Thymus (tissue), 11 donors: ENCODE measurements around the gene DAAM1. TPM values are rescaled to one million over a fixed set of nuclear protein-coding genes. Genes with fewer than 3 reads are reported as not detected.

ENCODE experiments used
- DNase-seq, 9 donors: peaks; one replicate each; pipeline ENCODE4 v3.0.0-alpha.2; 2013; ENCODE audit warnings: low spot score in 9 of 9, low read depth in 6 of 9, missing footprints in 1 of 9
- H3K27ac ChIP-seq, 2 donors: one replicate each; pipeline ENCODE4 v1.5.1; 2013; ENCODE audit warnings: control low read depth in 1 of 2, low read depth in 1 of 2, low read length in 1 of 2, mild to moderate bottlenecking in 1 of 2, moderate library complexity in 1 of 2
- H3K27me3 ChIP-seq, 2 donors: one replicate each; pipeline ENCODE4 v1.5.1; 2013; ENCODE audit warnings: low read length in 1 of 2; ENCODE audit not compliant: control insufficient read depth in 2 of 2, insufficient read depth in 1 of 2
- H3K36me3 ChIP-seq, 2 donors: one replicate each; pipeline ENCODE4 v1.5.1; 2013; ENCODE audit warnings: low read length in 1 of 2, mild to moderate bottlenecking in 1 of 2, moderate library complexity in 1 of 2; ENCODE audit not compliant: control insufficient read depth in 2 of 2, insufficient read depth in 2 of 2
- H3K4me1 ChIP-seq, 2 donors: one replicate each; pipeline ENCODE4 v1.5.1; 2013; ENCODE audit warnings: low read length in 2 of 2; ENCODE audit not compliant: control insufficient read depth in 2 of 2, insufficient read depth in 2 of 2
- H3K4me3 ChIP-seq, 2 donors: one replicate each; pipeline ENCODE4 v1.5.1; 2013; ENCODE audit warnings: low read length in 2 of 2, control low read depth in 1 of 2, mild to moderate bottlenecking in 1 of 2
- H3K9me3 ChIP-seq, 2 donors: one replicate each; pipeline ENCODE4 v1.5.1; 2013; ENCODE audit warnings: low read length in 1 of 2, mild to moderate bottlenecking in 1 of 2; ENCODE audit not compliant: control insufficient read depth in 2 of 2, insufficient read depth in 1 of 2
- WGBS: extraction: QIAGEN DNeasy Blood & Tissue Kit; methylation state at CpG from one replicate; pipeline ENCODE4 v1.1.7; 2013; 5-methylcytosine and 5-hydroxymethylcytosine counted together
- polyA plus RNA-seq: library from polyadenylated mRNA; stranded (reverse); fragments of 200-250 nt; gene quantifications from one replicate; pipeline ENCODE4 v1.2.3, GENCODE V29; 2013
- total RNA-seq: library from RNA; stranded (reverse); fragments of 120-200 nt; gene quantifications from one replicate; pipeline ENCODE4 v1.2.4, GENCODE V29; 2013
- donor health status: healthy.

Gene DAAM1
- total and polyA plus RNA-seq, 2 donors, result 8.9 to 11.3 TPM

GRCh38 chr14:59253527-59253926 is 65.1 kb downstream of the DAAM1 start:
- Histone ChIP-seq H3K36me3 (no peaks in the 10 kb centered on the region), H3K27ac (no peak overlapping the region), H3K4me3 (no peak overlapping the region), H3K9me3 (no peaks in the 10 kb centered on the region), H3K27me3 (no peaks in the 10 kb centered on the region), H3K4me1 (no peaks in the 10 kb centered on the region)
- DNase-seq, result no peak

GRCh38 chr14:59254146-59254910 is 65.9 kb downstream of the DAAM1 start:
- Histone ChIP-seq H3K4me1 (no peaks in the 10 kb centered on the region), H3K9me3 (no peaks in the 10 kb centered on the region), H3K27me3 (no peaks in the 10 kb centered on the region), H3K4me3 (no peak overlapping the region), H3K27ac (no peak overlapping the region), H3K36me3 (no peaks in the 10 kb centered on the region)
- no peak for DNase-seq
- WGBS, result 87% methylated on average over 7 of the region's 7 CpGs

GRCh38 chr14:59254911-59255545 is 66.6 kb downstream of the DAAM1 start:
- H3K4me3 ChIP-seq, result no peak overlapping the region
- H3K27me3 ChIP-seq, result no peaks in the 10 kb centered on the region
- no peaks in the 10 kb centered on the region for H3K9me3 ChIP-seq
- no peak for DNase-seq
- no peaks in the 10 kb centered on the region for H3K4me1 ChIP-seq
- WGBS, result 97% methylated on average over 5 of the region's 5 CpGs
- no peak overlapping the region for H3K27ac ChIP-seq
- H3K36me3 ChIP-seq, result no peaks in the 10 kb centered on the region

GRCh38 chr14:59256331-59256730 is 67.9 kb downstream of the DAAM1 start:
- no peaks in the 10 kb centered on the region for H3K36me3 ChIP-seq
- WGBS, result 96% methylated on average over 1 of the region's 1 CpG
- DNase-seq, result no peak
- H3K4me3 ChIP-seq, result no peak overlapping the region
- H3K27me3 ChIP-seq, result no peaks in the 10 kb centered on the region
- no peaks in the 10 kb centered on the region for H3K9me3 ChIP-seq
- H3K4me1 ChIP-seq, result no peaks in the 10 kb centered on the region
- H3K27ac ChIP-seq, result no peak overlapping the region

- H3K27ac ChIP-seq, result no peak overlapping the region
- peaks cover 0 to 4% of the 10 kb centered on the region in 2 donors for H3K4me1 ChIP-seq
- H3K36me3 ChIP-seq, result no peaks in the 10 kb centered on the region
- no peak for DNase-seq
- no peaks in the 10 kb centered on the region for H3K27me3 ChIP-seq
- 88% methylated on average over 3 of the region's 3 CpGs for WGBS
- H3K9me3 ChIP-seq, result no peaks in the 10 kb centered on the region
- no peak overlapping the region for H3K4me3 ChIP-seq
Measured at GRCh38 chr14:59261334-59261733, 72.9 kb downstream of the DAAM1 start.

- no peak overlapping the region for H3K4me3 ChIP-seq
- H3K9me3 ChIP-seq, result no peaks in the 10 kb centered on the region
- H3K36me3 ChIP-seq, result no peaks in the 10 kb centered on the region
- no peak for DNase-seq
- no peaks in the 10 kb centered on the region for H3K27me3 ChIP-seq
- peaks cover 0 to 4% of the 10 kb centered on the region in 2 donors for H3K4me1 ChIP-seq
- 96% methylated on average over 7 of the region's 7 CpGs for WGBS
- H3K27ac ChIP-seq, result no peak overlapping the region
Measured at GRCh38 chr14:59262717-59263454, 74.4 kb downstream of the DAAM1 start.

GRCh38 chr14:59265808-59266207 is 77.3 kb downstream of the DAAM1 start:
- Histone ChIP-seq H3K27ac (no peak overlapping the region), H3K9me3 (no peaks in the 10 kb centered on the region)
- DNase-seq, result no peak

GRCh38 chr14:59267046-59267445 is 78.6 kb downstream of the DAAM1 start:
- no peak overlapping the region for H3K27ac ChIP-seq
- 96% methylated on average over 2 of the region's 2 CpGs for WGBS

More at GRCh38 chr14:59265808-59266207, 77.3 kb downstream of the DAAM1 start:
- Histone ChIP-seq H3K36me3 (no peaks in the 10 kb centered on the region), H3K27me3 (no peaks in the 10 kb centered on the region), H3K4me3 (no peak overlapping the region), H3K4me1 (peaks cover 0 to 4% of the 10 kb centered on the region in 2 donors)

GRCh38 chr14:59268011-59268410 is 79.5 kb downstream of the DAAM1 start:
- Histone ChIP-seq H3K27me3 (no peaks in the 10 kb centered on the region), H3K36me3 (no peaks in the 10 kb centered on the region), H3K4me3 (no peak overlapping the region), H3K4me1 (peaks cover 0 to 4% of the 10 kb centered on the region in 2 donors), H3K9me3 (no peaks in the 10 kb centered on the region), H3K27ac (no peak overlapping the region)
- DNase-seq, result no peak
- 97% methylated on average over 10 of the region's 10 CpGs for WGBS

More at GRCh38 chr14:59267046-59267445, 78.6 kb downstream of the DAAM1 start:
- Histone ChIP-seq H3K36me3 (no peaks in the 10 kb centered on the region), H3K27me3 (no peaks in the 10 kb centered on the region), H3K4me3 (no peak overlapping the region), H3K4me1 (peaks cover 0 to 4% of the 10 kb centered on the region in 2 donors), H3K9me3 (no peaks in the 10 kb centered on the region)
- DNase-seq, result no peak
